OCI-LY1 (cell line): ENCODE measurements around the gene MT1A.
A peak's percentile ranks its signal among the peaks of the same experiment; 100 is the strongest.
"Not testable (repeated sequence)": the region's sequence is repeated elsewhere in the genome, so short reads cannot be mapped to it uniquely, and the experiment has no call there.

ENCODE experiments used
- H2AFZ ChIP-seq: fragments of 200-600 bp; sonication (generic), shearing (Covaris generic); 2 replicates; pipeline ENCODE4 v1.6.0; 2014; ENCODE audit warnings: antibody characterized with exemption, mild to moderate bottlenecking, low read length
- H3F3A ChIP-seq: fragments of 200-600 bp; sonication (generic), shearing (Covaris generic); 2 replicates; pipeline ENCODE4 v1.6.0; 2014; ENCODE audit warnings: mild to moderate bottlenecking, antibody characterized with exemption, low read length, moderate library complexity; ENCODE audit not compliant: insufficient read depth
- H3K27ac ChIP-seq: fragments of 200-600 bp; sonication (generic); 2 replicates; pipeline ENCODE4 v1.5.1; 2014; ENCODE audit warnings: low read length, mixed run types, mild to moderate bottlenecking, low read depth; ENCODE audit not compliant: poor library complexity, severe bottlenecking
- H3K27me3 ChIP-seq: fragments of 200-600 bp; sonication (generic); 2 replicates; pipeline ENCODE4 v1.6.0; 2014; ENCODE audit warnings: antibody characterized with exemption, mild to moderate bottlenecking, low read length, moderate library complexity; ENCODE audit not compliant: insufficient read depth
- H3K36me3 ChIP-seq: fragments of 200-600 bp; sonication (generic); 2 replicates; pipeline ENCODE4 v1.6.1; 2014; ENCODE audit warnings: mild to moderate bottlenecking, antibody characterized with exemption, low read length, moderate library complexity, mixed read lengths; ENCODE audit not compliant: insufficient read depth
- H3K4me1 ChIP-seq: fragments of 200-600 bp; sonication (generic); 2 replicates; pipeline ENCODE4 v1.5.1; 2014; ENCODE audit warnings: mild to moderate bottlenecking, low read length, moderate library complexity; ENCODE audit not compliant: insufficient read depth, severe bottlenecking
- H3K4me2 ChIP-seq: fragments of 200-600 bp; sonication (generic), shearing (Covaris generic); 2 replicates; pipeline ENCODE4 v1.6.1; 2014; ENCODE audit warnings: low read length
- H3K4me3 ChIP-seq: fragments of 200-600 bp; sonication (generic); 2 replicates; pipeline ENCODE4 v1.5.1; 2014; ENCODE audit warnings: low read length, low read depth, mild to moderate bottlenecking, mixed read lengths; ENCODE audit not compliant: poor library complexity, severe bottlenecking
- H3K79me2 ChIP-seq: fragments of 200-600 bp; shearing (Covaris generic); 2 replicates; pipeline ENCODE4 v1.6.1; 2016; ENCODE audit warnings: mixed run types, low read length, mixed read lengths; ENCODE audit not compliant: insufficient read depth
- H3K9ac ChIP-seq: fragments of 200-600 bp; sonication (generic), shearing (Covaris generic); 2 replicates; pipeline ENCODE4 v1.6.1; 2014; ENCODE audit warnings: mild to moderate bottlenecking, low read length, mixed read lengths
- H3K9me2 ChIP-seq: fragments of 200-600 bp; sonication (generic), shearing (Covaris generic); 2 replicates; pipeline ENCODE4 v1.6.1; 2014; ENCODE audit warnings: low read depth, mild to moderate bottlenecking, low read length, mixed read lengths
- H3K9me3 ChIP-seq: fragments of 200-600 bp; shearing (Covaris generic); 2 replicates; pipeline ENCODE4 v1.6.1; 2014; ENCODE audit warnings: low read length, mixed read lengths
- H4K20me1 ChIP-seq: fragments of 200-600 bp; sonication (generic), shearing (Covaris generic); 2 replicates; pipeline ENCODE4 v1.6.0; 2016; ENCODE audit warnings: mild to moderate bottlenecking, low read length; ENCODE audit not compliant: insufficient read depth
- CTCF ChIP-seq: fragments of 200-600 bp; sonication (generic), shearing (Covaris generic); IDR thresholded peaks from 2 replicates; pipeline ENCODE4 v1.5.1; 2017; ENCODE audit warnings: mild to moderate bottlenecking, antibody characterized with exemption, low read length, moderate library complexity, mixed read lengths
- EZH2 ChIP-seq: fragments of 200-600 bp; sonication (generic), shearing (Covaris generic); IDR thresholded peaks from 2 replicates; pipeline ENCODE4 v1.8.0; 2017; ENCODE audit warnings: borderline replicate concordance, mixed run types, mild to moderate bottlenecking, antibody characterized with exemption, low read length, moderate library complexity, mixed read lengths

The MT1A gene

GRCh38 chr16:56672761-56673536, 34.5 kb downstream of the MT1A start:
- no peaks in the 10 kb centered on the region for H3K9me2 ChIP-seq
- TF ChIP-seq EZH2 = no peak
- TF ChIP-seq CTCF = no peak
- H3K4me3 ChIP-seq = no peak overlapping the region
- H3K9me3 ChIP-seq = no peaks in the 10 kb centered on the region
- H3K36me3 ChIP-seq = no peaks in the 10 kb centered on the region
- H3K27ac ChIP-seq = no peak overlapping the region
- H3K4me2 ChIP-seq = no peak overlapping the region
- H2AFZ ChIP-seq = no peak overlapping the region
- peaks cover 4% of the 10 kb centered on the region; the same call in 1 of the 2 replicates for H3K27me3 ChIP-seq
- H3K79me2 ChIP-seq = no peaks in the 10 kb centered on the region
- H3K9ac ChIP-seq = no peak overlapping the region
- H4K20me1 ChIP-seq = no peaks in the 10 kb centered on the region
- H3K4me1 ChIP-seq = no peaks in the 10 kb centered on the region
- no peaks in the 10 kb centered on the region for H3F3A ChIP-seq

- Histone ChIP-seq H3K4me1 (no peaks in the 10 kb centered on the region), H2AFZ (no peak overlapping the region), H3K9me2 (no peaks in the 10 kb centered on the region), H3K27me3 (peaks cover 4% of the 10 kb centered on the region; the same call in 1 of the 2 replicates), H3K79me2 (no peaks in the 10 kb centered on the region), H3K36me3 (no peaks in the 10 kb centered on the region), H3F3A (no peaks in the 10 kb centered on the region), H3K9ac (no peak overlapping the region), H4K20me1 (no peaks in the 10 kb centered on the region), H3K4me2 (no peak overlapping the region), H3K9me3 (no peaks in the 10 kb centered on the region), H3K27ac (no peak overlapping the region), H3K4me3 (no peak overlapping the region)
- TF ChIP-seq CTCF (peak; percentile 67), EZH2 (no peak)
Observed at GRCh38 chr16:56673921-56674320, 35.5 kb downstream of the MT1A start.

GRCh38 chr16:56674570-56674969, 36.1 kb downstream of the MT1A start:
- not testable (repeated sequence) for H3K4me2 ChIP-seq, H3K9ac ChIP-seq, H3K4me3 ChIP-seq, H3K36me3 ChIP-seq, H3K27ac ChIP-seq, H3K9me2 ChIP-seq, H3K27me3 ChIP-seq, H4K20me1 ChIP-seq, H2AFZ ChIP-seq, H3K4me1 ChIP-seq, H3K79me2 ChIP-seq, H3K9me3 ChIP-seq, H3F3A ChIP-seq

- no peak for TF ChIP-seq EZH2
- TF ChIP-seq CTCF = no peak
- no peaks in the 10 kb centered on the region for H3K79me2 ChIP-seq
- H3K4me3 ChIP-seq = no peak overlapping the region
- no peaks in the 10 kb centered on the region for H3K9me3 ChIP-seq
- no peaks in the 10 kb centered on the region for H3K36me3 ChIP-seq
- H3F3A ChIP-seq = no peaks in the 10 kb centered on the region
- no peaks in the 10 kb centered on the region for H3K4me1 ChIP-seq
- H3K27me3 ChIP-seq = peaks cover 4% of the 10 kb centered on the region; the same call in 1 of the 2 replicates
- no peak overlapping the region for H3K4me2 ChIP-seq
- H3K9ac ChIP-seq = no peak overlapping the region
- no peaks in the 10 kb centered on the region for H3K9me2 ChIP-seq
- no peak overlapping the region for H3K27ac ChIP-seq
- H4K20me1 ChIP-seq = no peaks in the 10 kb centered on the region
- no peak overlapping the region for H2AFZ ChIP-seq
Observed at GRCh38 chr16:56675685-56676210, 37.3 kb downstream of the MT1A start.
